WI38 (cell line): ENCODE data around the gene SIAH2.

Source experiments
- H3K4me3 ChIP-seq: 2 replicates; pipeline ENCODE4 v1.5.1; 2011; ENCODE audit warnings: low read depth, mild to moderate bottlenecking, control low read depth, low read length
- TF ChIP-seq, protein P1 (sequence below): IDR thresholded peaks from 2 replicates; pipeline ENCODE4 v1.5.1; 2012; ENCODE audit warnings: low read depth, mild to moderate bottlenecking, control low read depth, low read length

The SIAH2 gene, protein sequence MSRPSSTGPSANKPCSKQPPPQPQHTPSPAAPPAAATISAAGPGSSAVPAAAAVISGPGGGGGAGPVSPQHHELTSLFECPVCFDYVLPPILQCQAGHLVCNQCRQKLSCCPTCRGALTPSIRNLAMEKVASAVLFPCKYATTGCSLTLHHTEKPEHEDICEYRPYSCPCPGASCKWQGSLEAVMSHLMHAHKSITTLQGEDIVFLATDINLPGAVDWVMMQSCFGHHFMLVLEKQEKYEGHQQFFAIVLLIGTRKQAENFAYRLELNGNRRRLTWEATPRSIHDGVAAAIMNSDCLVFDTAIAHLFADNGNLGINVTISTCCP

DNA sequence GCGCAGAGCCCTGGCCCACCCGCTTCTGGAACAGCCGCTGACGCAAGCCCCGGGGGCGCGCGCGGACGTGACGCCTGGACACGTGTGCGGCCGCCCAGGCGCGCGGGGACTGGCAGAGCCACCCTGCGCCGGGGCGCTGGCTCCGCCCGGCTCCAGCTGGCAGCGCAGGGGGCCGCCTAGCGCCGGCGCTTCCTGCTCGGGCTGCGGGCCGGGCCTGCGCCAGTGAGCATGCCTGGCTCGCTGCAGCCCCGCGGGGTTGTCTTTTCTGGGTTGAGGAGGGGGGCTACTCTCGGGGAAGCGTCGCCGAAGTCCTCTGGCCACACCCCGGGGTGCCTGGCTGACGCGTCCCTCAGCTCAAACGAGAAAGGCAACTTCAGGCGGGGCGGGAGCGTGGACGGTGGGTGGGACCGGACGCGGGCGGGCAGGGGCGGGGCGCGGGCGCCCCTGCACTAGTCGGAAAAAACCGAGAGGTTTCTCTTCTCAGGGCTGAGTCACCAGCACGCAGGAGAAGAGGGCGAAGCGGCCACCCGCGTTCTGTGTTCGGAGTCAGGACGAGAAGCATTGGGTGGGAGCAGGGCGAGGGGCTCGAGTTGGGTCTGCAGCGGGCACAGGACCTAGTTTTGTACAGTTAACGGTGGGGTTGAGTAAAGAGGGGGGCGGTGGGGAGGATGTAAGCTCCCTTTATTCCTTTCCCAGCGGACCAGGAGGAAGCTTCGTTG, at the start of gene SIAH2:
Gene SIAH2, minus strand, starts transcription at position 48 of the 719 bp plus-strand sequence. CDS start 320 bp downstream, outside the sequence.
- H3K4me3 ChIP-seq: peak within 1 kb of the TSS; percentile 92
- TF ChIP-seq, protein P1, sequence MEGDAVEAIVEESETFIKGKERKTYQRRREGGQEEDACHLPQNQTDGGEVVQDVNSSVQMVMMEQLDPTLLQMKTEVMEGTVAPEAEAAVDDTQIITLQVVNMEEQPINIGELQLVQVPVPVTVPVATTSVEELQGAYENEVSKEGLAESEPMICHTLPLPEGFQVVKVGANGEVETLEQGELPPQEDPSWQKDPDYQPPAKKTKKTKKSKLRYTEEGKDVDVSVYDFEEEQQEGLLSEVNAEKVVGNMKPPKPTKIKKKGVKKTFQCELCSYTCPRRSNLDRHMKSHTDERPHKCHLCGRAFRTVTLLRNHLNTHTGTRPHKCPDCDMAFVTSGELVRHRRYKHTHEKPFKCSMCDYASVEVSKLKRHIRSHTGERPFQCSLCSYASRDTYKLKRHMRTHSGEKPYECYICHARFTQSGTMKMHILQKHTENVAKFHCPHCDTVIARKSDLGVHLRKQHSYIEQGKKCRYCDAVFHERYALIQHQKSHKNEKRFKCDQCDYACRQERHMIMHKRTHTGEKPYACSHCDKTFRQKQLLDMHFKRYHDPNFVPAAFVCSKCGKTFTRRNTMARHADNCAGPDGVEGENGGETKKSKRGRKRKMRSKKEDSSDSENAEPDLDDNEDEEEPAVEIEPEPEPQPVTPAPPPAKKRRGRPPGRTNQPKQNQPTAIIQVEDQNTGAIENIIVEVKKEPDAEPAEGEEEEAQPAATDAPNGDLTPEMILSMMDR: no peak

DNA sequence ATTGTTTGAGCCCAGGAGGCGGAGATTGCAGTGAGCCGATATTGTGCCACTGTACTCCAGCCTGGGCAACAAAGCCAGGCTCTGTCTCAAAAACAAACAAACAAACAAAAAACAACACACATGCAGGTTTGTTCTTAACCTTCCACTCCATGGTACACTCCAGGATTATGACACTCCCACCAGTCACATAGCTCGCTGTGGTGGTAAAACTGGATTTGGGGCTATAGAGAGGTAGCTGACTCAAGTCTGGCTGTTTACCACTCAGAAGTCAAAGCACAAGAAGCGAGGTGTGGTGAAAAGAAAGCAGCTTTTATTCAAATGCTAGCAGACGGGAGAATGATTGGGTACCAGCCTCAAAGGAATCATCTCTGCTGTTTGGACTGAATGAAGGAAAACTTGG, 49.0 kb upstream of the SIAH2 start:
- H3K4me3 ChIP-seq: no peak overlapping the region
- TF ChIP-seq, protein P1: no peak

DNA sequence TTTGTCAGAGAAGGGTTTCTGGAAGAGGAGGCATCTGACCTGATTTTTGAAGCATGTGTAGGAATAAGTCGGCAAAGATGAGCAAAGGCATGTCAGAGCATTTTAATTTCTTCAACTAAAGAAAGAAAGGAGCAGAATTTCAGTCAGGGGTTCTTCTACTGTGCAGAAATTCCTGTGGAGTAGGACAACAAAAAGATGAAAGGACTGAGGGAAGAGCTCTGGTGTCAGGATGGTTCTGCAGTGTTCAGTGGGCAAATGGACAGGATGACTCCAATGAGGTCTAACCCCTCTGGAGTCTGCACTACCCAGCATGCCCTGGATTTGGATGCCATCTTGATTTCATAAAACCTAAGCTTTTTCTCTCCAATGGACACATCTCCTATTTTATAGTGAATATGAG, 47.7 kb upstream of the SIAH2 start:
- no peak overlapping the region for H3K4me3 ChIP-seq
- TF ChIP-seq, protein P1: no peak

DNA sequence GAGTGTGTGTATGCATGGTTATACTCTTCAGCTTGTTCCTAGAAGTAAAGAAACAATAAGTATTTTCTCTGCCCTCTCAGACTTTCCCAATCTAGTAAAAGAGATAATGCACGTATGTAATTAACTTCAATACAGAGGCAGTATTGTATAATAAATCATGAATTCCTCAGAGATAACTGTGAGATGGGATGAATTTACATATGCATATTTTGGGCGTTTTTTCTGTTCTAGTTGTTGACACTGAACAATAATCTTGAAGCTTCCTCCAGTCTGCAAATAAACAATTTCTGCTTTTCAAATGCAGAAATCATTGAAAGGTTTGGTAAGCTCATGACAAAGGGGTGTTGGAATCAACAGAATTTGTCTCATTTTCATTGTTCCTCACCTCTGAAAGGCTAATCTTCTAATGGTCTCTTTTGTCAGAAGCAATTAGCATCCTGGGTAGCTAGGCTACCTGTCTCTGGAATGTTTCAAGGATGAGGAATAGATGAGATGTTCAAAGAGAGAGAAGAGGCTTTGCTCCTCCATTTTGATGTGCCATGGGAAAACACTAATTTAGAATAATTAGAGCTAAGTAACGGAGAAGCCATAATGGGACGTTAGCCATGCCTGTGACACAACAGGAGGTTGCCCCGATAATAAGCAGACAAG, 43.3 kb upstream of the SIAH2 start:
- TF ChIP-seq, protein P1: no peak
- no peak overlapping the region for H3K4me3 ChIP-seq

DNA sequence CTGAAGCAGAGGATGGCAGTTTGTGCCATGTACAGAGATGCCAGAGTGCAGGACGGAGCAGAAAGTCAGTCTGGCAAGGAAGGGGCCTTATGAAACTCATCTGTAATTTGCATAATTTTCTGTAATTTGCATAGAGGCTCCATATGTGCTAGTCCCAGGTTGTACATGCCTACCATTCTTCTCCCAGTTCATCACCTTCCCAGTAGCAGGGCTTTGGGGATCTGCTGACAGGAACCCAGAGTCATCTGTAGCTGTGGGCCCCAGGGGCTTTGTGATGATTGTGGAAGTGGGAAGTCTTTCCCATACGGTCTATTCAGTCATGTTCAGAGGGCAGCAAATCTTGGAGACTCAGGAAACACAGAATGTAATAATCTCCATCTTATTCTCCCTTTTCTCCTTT, 42.4 kb upstream of the SIAH2 start:
- no peak overlapping the region for H3K4me3 ChIP-seq
- TF ChIP-seq, protein P1: no peak

DNA sequence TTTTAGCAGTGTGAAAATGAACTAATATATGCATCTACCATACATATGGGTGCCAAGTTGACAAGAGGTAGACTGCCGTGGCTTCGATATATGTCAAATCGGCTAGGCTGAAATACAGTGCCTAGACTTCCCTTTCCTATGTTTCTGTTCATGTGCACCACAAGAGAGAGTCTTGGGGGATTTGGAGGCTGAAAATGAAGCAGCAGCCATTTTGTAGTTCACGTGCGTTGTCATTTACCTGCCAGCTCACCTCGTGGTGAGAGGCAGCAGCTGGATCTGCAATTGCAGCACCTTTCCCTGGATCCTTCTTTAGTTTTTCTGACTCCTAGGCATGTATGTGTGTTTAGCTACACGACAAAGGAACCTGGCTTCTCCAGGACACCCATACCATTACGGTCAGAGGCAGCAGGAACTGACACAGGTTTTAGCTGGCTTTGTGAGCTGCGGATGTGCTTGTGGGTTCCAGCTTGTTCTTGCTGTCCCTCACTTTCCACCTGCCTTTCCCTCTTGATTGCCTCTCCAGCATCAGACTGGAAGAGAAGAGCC, 40.5 kb upstream of the SIAH2 start:
- TF ChIP-seq, protein P1: no peak

More for the DNA sequence above, 40.5 kb upstream of the SIAH2 start:
- H3K4me3 ChIP-seq: no peak overlapping the region
